GM15510 (cell line): ENCODE data around the gene CCDC167.

Source experiments
- POLR2A ChIP-seq: IDR thresholded peaks from 3 replicates; pipeline ENCODE4 v1.6.1; 2011; ENCODE audit warnings: borderline replicate concordance; ENCODE audit not compliant: insufficient read length; ENCODE audit errors: extremely low read depth

The CCDC167 gene

DNA sequence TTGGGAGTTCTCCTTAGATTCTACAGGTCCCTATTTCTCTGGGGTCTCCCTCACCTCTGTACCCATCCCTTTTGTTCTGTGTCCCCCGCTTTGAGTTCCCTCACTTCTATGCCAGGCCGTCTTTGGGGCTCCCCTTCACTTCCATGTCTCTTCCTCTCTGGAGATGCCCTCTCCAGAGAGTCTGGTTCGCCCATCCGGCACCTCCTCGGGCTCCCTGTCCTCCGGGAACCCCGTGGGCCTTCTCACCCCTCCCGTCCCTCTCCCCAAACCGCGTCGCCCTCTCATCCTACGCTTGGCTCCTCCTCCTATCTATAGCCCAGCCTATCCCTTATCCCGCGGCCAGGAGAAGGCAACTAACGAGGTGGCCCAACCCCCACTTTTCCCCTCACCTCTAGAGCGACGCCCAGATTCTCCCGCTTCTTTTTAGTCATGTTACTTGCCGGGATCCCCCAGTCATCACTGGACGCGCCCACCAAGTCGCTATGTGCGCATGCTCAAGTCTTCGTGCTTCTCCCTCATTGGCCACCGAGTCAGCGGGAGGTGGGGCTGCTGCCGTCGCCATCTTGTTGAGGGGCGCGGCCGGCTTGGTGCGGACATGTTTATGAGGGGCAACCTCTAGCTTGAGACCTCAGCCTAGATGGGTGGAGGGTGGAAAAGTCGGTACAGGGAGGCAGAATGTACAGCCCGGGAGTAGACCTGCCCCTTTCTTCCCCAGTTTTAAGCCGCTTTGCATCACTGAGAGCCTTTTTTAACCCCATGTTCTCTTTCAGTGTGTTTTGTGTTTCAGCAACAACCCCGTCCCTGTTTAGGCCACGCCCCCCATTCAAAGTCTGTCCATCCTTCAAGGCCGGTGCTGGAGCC lies at the start of gene CCDC167:
Gene CCDC167, minus strand, starts transcription at position 461 of the 861 bp plus-strand sequence. Its CDS starts 30 bp downstream, at position 431.
- TF ChIP-seq POLR2A, result peak; percentile 49

GRCh38 chr6:37549154-37549553 lies 49.5 kb upstream of the CCDC167 start:
- no peak for TF ChIP-seq POLR2A

GRCh38 chr6:37548067-37548674 lies 48.5 kb upstream of the CCDC167 start:
- TF ChIP-seq POLR2A, result no peak

DNA sequence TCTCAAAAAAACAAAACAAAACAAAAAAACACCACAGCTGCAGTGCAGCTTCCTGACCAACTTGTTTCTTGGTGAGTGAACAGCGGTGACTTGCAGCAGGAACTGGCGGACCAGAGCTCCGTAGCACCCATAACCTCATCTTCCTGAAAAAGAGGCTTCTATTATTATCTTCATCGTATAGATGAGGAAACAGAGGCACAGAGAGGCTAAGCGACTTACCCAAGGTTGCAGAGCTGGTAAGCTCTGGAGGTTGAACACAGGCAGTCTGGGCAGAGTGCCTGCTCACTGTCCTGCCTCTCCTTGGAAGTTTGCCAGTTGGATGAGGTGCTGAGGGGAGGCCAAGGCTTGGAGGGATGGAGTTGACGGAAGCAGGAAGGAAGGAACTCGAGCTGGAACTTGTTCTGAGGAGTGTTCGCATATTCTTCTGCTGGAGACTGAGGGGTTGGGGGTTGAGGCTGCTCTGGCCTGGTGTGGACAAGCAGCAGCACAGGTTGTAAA lies 47.9 kb upstream of the CCDC167 start:
- no peak for TF ChIP-seq POLR2A

DNA sequence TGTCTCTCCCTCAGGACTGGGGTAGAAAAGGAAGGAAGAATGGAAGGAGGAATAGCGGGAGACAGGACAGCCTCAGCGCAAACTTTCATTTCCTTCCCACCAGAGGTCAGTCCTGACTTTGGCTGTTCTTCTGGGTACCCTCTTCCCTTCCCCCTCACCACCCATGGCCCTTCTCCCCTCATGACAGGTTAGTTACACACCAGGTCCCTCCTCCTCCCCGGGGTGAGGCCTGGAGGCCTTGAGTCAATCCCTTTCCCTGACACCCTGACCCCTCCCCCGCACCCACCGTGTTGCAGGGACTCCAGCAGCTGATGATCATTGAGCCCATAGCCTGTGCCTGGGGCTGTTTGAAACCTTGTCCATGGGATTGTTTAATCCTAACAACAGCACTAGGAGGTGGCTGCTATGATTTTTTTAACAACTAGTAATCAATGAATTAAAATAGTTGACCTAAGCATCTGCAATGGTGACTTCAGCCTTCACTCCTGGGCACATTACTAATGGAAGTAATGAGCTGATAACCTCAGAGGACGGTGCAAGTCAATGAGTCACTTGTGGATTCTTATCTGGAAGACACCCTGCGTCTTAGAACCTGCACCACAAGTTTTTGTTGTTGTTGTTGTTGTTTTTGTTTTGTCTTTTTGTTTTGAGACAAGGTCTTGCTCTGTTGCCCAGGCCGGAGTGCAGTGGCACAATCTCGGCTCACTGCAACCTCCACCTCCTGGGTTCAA lies 46.6 kb upstream of the CCDC167 start:
- no peak for TF ChIP-seq POLR2A

DNA sequence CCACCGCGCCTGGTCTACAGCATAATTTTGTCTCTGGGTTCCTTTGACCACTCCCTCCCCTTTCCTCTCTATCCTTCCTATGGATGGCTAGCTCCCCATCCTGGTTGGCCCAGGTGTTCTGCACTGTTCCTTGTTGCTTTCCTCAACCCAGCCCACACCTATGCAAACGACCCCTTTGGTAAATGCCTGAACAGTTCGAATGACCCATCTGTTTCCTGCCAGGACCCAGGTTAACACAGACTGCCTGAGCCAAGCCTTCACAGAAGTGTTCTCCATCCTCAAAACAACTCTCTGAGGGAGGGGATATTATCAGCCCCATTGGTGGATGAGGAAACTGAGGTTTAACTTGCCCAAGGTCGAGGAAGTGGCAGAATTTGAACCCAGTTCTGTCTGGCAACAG lies 44.8 kb upstream of the CCDC167 start:
- TF ChIP-seq POLR2A, result no peak

DNA sequence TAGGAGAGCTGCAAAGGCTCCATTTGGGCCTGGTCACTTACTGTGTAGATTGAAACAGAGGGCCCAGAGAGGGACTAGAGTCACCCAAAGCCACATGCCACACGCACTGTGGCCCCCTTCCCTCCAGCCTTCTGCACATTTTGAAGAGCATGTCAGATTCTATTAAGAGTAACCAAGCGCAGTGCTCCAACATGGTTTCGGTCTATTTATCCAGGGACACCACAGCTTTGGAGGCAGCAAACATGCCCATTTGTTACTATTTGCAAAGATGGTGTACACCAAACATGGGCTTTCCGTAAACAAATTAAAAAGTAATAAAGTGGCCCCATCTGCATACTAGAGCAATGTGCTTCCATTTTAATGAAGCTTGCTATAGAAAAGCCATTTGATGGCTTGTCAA lies 43.7 kb upstream of the CCDC167 start:
- TF ChIP-seq POLR2A, result no peak

- TF ChIP-seq POLR2A, result no peak
These were observed 41.7 kb upstream of the CCDC167 start for GRCh38 chr6:37541346-37541745.

GRCh38 chr6:37540390-37540789 lies 40.7 kb upstream of the CCDC167 start:
- no peak for TF ChIP-seq POLR2A

DNA sequence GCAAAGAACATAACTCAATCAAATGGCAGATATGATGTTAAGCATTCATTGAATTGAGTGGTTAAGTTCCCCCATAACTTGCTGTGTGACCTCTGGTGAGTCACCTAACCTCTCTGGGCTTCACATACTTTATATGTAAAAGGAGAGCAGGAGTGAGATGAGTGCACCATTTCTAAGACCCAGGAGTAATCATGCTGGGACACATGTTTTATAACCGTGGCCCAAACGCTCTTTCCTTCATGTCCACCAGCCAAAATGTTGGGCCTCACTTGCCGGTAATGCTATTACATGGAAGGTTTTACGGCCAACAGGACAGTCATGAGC lies 40.3 kb upstream of the CCDC167 start:
- TF ChIP-seq POLR2A, result no peak

DNA sequence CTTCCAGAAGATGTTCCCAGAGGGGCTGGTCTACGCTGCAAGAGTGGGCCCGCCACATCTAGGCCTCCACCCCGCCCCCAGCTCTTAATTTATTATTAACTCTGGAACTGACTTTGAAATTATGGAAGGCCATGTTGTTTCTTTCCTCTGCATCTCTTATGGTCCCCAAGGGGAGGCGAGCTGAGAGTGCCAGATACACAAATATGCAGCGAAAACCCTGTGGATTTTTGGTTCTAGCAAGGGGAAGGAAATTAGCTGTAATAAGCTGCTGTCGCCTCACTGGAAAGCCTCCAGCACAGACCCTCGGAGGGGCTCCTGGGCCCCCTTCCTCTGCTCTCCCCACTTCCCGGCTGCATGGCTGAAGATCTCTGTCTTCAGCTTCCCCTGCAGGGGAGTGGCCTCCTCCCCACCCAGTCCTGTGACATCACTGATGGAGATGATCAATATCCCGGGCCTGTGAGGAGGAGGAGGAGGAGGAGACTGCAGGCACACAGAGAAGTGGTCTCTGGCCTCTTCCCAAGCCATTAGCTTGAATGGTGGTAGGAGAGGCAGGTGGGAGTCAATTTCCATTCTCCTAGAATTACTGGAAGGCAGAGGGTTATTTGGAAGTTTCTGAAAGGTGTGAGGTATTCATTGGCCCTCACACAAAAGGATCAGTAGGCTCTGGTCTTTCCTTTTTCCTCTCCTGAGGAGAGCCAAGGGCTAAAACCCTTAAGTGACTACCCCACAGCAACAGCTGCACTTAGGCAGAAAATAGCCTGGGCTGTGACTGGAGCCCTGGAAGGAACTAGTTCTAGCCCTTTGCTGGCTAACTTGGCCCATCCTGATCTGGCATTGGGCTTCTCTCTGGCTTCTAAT lies 39.7 kb upstream of the CCDC167 start:
- TF ChIP-seq POLR2A, result no peak

- no peak for TF ChIP-seq POLR2A
These were observed 38.4 kb upstream of the CCDC167 start for GRCh38 chr6:37538107-37538506.

DNA sequence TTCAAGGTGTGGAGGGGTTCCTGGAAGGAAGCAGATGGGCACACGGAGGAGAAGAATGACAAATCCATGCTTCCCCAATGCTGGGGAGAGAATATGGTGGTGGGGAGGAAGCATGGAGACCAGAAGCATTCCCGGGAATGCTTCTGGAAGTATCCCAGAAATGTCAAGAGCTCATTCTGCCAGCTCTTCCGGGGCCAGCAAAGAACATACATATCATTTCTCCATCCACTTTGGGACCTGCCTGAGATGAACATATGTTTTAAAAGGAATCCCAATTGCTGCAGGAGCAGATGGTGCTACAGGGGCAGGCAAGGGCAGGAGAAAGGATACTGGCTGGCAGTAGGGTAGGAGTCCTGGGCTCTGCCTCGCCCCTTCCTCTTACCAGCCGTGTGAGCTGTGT lies 37.9 kb upstream of the CCDC167 start:
- TF ChIP-seq POLR2A, result no peak

- no peak for TF ChIP-seq POLR2A
These were observed 36.9 kb upstream of the CCDC167 start for GRCh38 chr6:37536491-37537190.
